GM19395 (cell line): ENCODE data around the gene SHISA9.
"Not testable (repeated sequence)": the region's sequence is repeated elsewhere in the genome, so short reads cannot be mapped to it uniquely, and the experiment has no call there.

Experiments
- ATAC-seq: cut with Tn5 transposase; IDR thresholded peaks from one replicate; pipeline ENCODE4 v1.9.1; 2021; ENCODE audit warnings: mild to moderate bottlenecking, moderate library complexity; ENCODE audit not compliant: unreplicated experiment

Gene SHISA9

DNA sequence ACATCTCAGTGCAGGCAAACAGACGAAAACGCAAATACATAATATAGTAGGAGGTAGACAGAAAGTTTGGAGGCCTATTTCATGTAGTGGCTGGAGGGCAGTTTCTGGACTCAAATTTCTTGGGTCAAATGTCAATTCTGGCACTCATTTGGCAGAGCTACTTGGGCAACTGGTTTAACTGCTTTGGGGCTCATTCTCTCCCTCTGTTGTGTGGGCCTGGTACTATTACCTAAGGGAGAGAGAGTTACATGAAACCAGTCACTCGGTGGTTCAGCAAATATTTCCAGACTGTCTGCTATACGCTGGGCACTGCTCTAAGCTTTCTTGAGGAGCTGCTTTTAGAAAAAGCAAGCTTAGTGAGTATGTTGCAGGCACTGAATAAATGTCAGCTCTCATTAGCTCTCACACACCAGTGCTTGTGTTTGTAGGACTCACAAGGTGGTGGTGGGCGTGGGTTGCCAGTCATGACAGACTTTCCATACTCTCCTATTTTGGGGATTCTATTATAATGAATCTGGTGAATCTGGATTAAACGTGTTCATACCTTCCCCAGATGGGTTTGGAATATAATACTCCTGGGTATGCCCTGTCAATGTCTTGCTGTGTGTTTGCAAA is 1.8 kb upstream of the SHISA9 start:
- ATAC-seq = no peak

DNA sequence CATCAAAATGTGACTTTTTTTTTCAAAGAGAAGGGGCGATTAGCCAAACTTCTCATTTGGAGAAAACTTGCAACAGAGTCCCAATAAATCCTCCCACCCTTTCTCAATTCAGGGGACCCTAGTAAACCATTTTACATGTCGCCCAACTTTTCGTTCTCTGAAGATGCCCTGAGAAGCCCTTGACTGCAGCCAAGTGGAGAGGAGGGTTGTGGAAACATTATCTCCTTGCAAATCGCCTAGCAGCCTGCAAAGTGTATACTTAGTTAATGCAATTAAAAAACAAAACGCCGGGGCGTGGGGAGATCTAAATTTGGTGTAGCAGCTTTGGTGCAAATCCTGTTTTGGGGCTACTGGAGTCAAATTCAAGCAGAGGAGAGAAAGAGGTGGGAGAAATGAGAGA is 1.2 kb upstream of the SHISA9 start:
- ATAC-seq = no peak

DNA sequence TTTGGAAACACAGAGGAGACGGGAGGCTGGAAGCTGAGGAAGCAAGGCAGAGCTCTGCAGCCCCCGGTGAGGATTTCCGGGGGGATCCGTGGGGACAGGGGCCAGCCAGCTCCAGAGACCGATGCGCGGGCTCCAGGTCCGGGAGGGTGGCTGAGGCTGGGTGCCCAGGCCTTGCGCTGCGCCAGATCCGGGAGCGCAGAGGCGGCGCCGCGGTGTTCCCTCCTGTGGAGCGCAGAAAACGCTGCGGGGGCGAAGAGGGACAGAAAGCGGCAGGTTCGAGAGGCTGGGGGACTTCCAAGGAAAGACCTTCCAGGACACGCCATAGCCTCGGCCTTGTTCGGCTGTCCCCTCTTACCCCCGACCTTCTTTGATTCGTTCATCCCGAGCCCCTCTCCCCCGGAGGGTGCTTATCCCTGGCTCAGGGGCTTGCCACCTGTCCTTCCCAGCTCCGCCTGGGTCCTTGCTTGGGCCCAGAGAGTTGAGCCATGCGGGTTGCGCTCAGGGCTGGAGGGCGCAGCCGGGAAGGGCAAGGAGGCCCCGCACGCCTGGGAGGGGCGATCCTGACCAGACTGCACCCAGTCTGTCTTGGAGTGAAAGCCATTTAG is 697 bp upstream of the SHISA9 start:
- no peak for ATAC-seq

DNA sequence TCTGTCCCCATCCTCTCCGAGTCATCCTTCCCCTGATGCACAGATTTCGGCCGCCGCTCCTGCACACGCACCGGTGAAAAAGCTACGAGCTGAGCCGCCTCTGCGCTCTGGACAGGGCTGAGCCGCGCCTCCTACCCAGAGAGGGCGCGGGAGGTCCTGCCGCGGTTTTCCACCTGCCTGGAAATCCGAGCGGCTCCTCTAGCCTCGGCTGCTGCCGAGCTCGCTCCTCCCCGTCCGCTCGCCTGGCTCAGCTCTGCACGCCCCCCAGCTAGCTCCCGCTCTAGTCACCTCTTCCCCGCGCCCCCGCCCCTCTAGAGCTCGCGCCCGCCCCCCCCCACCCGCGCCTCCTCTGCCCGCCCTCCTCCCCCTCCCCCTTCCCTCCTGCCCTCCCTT is 198 bp upstream of the SHISA9 start:
- ATAC-seq = no peak

DNA sequence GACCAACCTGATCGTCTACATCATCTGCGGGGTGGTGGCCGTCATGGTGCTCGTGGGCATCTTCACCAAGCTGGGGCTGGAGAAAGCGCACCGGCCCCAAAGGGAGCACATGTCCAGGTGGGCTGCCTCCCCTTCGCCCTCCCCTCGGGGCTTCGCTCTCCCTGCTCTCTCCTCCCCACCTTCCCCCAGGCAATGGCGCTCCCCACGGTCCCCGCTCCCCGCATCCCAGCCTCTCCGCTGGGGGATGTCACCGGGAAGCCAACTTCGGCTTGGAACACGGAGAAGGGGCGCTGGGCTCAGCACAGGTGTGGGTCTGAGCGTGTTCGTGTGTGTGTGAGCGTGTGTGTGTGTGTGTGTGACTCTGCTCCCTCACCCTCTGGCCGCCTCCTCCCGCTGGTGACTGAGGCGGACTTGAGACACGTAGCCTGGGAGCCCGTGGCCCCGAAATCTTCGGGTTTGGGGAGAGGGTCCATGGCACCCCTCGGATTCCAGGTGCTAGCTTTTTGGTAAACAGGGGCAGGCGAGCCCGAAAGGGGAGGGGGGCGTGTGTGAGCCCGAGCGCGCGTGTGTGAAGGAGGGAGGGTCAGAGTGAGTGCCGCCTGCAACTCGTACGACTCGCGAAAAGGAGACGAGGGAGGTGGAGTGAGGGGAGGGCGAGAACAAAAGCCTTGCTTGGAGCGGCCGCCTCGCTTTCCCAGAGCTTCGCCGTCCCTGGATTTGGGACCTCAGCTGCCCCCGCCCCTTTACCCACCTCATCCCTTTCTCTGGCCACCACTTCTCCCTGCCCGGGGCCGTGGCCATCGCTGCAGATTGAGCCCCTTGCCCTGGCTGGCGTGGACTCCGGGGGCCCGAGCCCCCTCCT is 1.3 kb downstream of the SHISA9 start:
- ATAC-seq = no peak

DNA sequence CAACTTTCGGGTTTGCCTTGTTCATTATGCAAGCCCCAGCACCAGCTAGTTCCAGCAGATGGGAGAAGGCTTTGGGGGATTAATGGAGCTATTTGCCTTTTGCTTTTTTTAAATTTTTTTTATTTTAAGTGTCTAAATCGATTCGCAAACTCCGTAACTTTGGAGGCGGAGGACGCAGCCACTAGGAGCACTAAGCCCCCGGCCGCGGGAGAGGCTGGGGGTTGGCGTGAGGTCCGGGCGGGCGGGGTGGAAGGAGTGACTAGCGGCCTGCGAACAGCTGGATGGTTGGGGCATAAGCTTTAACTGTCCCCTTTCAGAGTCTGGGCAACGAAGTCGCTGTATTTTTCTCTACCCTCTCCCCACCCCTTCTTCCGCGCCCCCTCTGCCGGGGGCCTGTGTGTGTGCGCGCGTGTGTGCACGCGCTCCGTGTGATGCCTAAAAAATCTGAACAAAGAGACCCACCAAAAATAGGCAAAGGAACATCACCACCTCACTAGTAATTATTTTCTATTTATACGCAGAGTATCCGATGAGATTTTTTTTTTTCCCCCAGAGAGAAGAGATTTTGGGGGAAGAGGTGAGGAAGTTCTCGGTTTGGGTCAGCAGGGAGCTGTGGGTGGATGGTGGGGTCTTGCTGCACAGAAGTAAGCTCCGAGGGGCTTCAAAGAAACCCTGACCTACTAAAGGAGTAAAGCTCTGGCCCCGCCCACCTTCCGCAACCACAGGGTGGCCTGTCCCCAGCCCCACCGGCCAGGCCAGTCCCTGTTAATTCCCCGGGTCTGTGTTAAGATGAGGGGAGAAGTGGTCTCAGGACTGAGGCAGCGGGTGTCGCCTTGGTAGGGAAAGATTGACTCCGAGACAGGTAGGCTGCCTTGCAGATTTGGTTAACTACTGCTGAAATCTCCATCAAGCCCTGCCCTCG is 2.3 kb downstream of the SHISA9 start:
- no peak for ATAC-seq

DNA sequence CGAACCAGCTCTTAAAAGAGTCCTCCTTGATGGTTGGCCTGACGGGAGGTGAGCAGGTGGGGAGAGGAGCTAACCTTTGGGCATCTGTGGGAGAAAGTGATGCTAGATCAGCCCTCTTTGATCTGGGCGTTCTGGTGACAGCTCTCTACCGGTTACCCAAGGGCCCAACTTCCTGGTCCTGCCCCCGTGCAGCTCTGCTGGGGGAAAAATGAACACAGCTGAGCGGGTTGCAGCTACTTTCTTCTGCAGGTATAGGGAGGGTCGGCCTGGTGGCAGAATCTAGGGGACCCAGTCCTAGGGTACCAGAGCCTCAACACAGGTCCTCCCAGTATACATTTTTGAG is 2.9 kb downstream of the SHISA9 start:
- no peak for ATAC-seq

DNA sequence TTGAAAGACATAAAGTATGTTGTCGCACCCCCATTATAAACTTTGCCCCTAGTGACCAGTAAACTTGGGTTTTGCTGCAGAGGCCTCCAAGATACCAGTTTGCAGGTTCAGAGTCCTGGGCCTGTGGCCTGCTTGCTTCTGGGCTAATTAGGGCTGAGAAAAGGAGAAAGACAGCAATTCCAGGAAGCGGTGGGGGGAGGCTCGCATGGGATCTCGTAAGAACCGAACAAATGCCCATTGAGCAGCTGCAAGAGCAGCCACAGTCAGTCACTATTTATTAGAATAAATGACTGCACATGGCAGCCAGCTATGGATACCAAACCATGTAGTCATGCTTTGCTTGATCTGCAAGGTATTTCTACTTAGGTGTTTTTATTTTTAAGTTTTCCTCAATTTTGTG is 4.9 kb downstream of the SHISA9 start:
- ATAC-seq = no peak

DNA sequence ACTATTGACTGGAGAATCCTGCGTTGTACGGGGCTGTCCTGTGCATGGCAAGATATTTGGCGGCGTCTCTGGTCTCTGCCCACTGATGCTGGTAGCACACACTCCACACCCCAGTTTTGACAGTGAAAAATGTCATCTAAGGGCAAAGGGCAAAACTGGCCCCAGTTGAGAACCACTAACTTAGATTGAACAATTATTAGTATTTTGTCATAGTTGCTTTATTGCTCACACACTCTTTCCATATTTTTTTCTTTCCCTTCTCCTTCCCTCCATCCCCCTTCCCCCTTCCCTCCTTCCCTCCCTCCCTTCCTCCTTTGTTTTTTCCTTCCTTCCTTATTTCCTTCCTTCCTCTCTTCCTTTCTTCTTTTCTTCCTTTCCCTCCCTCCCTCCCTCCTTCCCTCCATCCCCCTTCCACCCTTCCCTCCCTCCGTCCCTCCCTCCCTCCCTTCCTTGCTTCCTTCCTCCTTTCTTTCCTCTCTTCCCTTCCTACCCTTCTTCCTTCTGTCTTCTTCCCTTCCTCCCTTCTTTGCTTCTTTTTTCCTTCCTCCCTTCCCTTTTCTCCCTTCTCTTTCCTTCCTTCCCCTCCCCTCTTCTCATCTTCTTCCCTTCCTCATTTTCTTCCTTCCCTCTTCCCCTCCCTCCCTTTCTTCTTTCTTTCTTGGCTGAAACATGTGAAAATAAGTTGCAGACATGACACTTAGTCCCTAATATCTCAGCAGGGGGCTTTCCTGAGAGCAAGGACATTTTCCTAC is 5.5 kb downstream of the SHISA9 start:
- ATAC-seq = no peak

DNA sequence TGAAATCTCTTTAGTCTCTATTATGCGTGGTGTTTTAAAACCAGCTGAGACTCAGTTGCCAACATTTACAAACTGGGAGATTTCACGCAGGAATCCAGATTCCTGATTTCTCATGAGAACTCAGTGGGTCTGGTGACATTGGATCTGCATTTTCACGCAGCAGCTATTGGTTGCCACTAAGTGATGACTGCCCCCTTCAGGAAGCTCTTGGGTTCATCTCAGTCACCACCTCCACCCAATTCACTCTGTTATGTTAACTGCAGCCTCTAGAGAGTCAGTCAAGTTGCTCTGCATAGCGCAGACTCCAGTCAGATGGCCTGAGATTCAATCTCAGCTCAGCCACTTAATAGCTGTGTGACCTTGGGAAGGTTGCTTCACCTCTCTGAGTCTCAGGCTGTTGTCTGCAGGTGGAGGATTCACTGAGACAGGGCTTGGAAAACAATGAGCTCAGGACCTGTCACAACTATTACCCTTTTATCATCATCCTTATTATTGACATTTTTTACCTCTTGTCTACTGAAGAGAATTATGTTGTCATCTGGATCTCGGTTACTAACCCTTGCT is 6.4 kb downstream of the SHISA9 start:
- no peak for ATAC-seq

DNA sequence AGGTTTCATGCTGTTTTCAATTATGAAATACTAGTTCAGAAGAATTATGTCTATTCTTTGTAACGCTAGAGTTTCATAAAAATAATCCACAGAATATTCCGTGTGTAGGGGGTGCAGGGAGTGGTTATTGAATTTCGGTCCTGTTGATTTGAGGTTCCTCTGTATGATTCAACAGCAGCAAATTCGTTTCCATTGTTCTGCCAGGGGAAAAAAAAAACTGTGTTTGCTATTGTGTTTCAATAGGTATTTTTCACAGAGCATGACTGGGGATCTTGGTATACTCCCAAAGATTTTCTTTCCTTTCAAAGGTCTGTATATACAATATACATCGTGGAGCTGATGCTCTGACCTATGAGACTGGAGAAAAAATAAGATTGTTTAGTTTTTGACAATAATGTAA is 15.8 kb downstream of the SHISA9 start:
- no peak for ATAC-seq

DNA sequence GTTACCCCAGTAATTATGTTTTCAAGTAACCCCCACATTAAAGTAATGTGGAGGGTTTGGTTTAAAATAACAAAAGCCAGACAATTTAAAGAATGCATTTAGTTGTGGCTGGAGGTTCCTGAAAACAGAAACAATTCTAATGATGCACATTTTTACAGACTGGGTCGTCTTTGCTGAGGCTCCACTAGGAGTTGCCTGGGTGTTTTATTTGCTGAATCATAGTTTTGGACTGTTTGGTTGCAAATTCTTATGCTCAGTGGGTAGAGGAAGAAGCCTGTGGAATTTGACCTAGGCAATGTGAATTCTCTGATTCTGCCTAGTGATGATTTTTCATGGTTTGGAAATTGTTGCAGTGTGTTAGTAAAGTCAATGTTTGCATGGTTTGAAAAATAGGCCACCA is 16.3 kb downstream of the SHISA9 start:
- ATAC-seq = no peak

DNA sequence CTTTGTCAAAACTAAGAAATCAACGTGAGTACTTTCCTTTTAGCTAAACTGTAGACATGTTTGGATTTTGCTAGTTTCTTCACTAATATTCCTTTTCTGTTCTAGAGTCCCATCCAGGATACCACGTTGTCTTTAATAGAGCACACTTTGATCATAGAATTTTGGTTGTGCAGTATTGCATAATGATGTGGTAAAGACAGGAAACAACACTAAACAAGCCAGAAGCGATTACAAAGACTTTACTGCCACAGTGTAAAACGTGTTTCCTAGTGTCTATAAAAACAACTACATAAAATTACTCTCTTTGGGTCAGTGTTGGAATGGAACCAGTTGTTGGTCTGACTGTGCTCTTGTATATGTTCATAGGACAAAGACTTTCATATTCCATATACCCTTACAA is 19.3 kb downstream of the SHISA9 start:
- ATAC-seq = no peak

DNA sequence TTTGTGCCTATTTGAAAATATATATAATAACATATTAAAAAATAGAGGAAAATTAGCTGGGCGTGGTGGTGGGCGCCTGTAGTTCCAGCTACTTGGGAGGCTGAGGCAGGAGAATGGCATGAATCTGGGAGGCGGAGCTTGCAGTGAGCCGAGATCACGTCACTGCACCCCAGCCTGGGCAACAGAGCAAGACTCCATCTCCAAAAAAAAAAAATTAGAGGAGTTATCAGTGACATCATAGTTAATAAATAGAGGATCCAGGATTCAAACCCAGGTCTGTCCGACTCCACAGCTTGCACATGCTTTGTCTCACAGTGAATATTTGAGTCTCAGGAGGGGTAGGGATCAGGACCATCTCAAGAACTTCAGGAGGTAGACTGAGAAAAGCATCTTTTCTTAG is 22.2 kb downstream of the SHISA9 start:
- ATAC-seq = not testable (repeated sequence)

DNA sequence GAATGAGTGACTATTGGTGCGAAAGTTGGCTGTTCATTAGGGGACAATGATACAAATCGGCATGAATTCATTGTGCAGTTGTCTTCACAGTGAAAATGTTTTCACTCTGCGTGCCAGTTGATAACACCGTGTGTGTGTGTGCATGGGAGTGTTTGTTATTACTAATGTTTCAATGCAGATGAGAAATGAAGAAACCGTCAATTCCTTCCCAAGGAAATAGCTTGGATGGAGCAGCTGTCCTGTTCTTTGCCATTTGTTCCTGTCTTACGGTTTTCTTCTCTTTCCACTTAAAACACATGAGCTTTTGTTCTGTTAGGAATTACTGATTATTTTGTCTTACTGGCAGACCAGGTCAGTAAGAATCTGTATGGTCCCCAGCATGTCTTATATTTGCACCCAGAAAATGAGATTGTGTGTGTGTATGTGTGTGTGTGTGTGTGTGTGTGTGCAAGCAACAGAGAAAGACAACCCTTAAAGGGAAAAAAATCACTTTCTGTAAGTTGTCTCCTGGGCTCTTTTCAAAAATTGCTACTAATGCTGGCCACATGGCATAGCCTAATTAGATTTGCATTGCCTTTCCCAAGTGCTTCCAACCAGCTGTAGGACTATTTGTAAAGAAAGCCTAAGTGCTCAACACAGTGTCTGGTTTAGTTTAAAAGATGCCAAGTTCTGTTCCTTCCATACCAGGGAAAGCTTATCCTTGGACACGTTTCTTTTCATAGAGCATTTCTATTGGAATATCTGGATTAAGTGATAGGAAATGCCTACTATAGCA is 23.8 kb downstream of the SHISA9 start:
- no peak for ATAC-seq

DNA sequence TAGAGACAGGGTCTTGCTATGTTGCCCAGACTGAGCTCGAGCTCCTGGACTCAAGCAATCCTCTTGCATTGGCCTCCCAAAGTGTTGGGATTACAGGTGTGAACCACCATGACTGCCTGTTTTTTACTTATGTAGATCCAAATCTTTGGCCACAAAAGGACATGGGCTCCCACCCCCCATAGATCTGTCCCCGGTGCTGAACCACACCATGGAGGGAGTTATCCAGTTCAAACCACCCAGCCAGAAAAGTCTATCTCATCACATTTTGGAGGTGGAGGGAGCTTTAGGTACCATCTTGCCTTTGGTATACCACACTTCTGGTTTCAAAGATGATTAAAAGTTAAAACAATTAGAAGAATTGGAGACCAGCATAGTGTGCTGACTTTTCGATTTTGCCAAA is 26.2 kb downstream of the SHISA9 start:
- no peak for ATAC-seq

DNA sequence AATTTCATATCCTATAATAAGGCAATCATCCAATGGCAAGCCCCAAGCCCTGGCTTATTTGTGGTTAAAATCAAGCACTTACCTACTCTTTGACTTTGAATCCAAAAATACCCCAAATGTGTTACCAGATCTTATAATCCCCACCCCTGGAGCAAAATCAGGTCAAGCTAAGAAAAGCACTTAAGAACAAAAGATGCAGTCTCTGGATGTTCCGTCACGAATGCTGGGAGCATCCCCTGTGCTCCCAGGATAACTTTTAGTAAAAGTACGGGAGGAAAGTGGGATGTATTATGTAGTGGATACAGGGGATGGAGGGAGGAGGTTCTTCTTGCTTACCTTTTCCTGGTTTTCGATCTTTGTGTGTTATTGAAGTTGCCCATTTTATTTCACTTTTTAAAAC is 29.5 kb downstream of the SHISA9 start:
- no peak for ATAC-seq

DNA sequence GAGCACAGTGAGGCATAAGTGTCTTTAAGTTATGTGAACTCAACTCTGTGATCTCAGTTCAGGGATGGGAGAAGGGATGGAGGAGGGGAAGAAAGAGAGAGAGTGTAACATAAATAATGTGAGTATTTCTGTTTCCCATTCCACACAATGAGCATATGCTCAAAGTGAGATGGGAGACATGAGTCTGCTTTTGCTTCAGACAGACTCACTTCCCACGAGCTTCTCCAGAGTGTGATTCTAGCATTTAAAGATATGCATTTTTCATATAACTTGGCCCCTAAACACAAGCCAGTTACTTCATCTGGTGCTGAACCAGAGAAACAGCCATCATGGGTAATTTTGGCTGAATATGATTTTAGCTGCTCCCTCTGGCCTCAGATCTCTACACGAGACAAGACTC is 35.0 kb downstream of the SHISA9 start:
- no peak for ATAC-seq

DNA sequence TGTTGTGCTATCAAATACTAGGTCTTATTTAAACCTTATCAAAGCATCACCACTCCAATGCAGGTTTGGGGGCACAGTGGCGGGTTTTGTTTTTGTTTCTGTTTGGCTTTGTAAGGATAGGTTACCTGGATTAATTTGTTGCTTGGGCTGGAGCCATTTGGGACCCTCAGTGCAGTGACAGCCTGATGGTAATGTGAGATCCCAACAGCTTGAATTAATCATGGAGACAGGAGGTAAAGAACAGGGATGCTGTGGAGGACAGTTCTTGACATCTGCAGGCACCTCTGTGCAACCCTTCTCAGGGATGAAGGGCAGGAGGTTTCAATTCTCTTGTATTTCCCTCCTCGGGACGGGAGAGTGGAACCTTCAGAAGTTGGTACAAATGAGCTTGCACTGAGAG is 40.5 kb downstream of the SHISA9 start:
- no peak for ATAC-seq

DNA sequence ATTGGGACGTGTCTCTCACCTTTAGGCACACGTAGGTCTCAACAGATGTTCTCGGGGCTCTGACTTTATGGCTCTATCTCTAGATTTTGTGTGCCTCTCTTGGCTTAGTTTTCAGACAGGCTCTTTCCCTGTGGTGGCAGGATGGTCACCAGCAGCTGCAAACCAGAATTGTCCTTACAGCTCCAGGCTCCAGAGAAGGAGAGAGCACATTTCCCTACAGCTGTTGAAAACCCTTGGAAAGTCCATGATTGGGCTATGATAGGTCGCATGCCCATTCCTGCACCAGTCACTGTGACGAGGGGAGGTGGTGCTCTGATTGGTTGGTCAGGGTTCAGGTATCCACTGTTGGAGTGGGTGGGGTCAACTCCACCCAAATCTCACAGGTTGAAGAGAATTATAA is 41.5 kb downstream of the SHISA9 start:
- no peak for ATAC-seq
